SK-N-SH (cell line): ENCODE measurements around the gene TRIM27.

Experiments
- EP300 ChIP-seq, 2 experiments: IDR thresholded peaks; 2 replicates each; pipeline versions ENCODE4 v1.4.0 to v1.6.1; 2012; ENCODE audit warnings: borderline replicate concordance in 1 of 2, low read depth in 1 of 2, low read length in 1 of 2
- GABPA ChIP-seq: IDR thresholded peaks from 2 replicates; pipeline ENCODE4 v1.4.0; 2012; ENCODE audit warnings: low read depth, mild to moderate bottlenecking
- JUND ChIP-seq: IDR thresholded peaks from 2 replicates; pipeline ENCODE4 v1.4.0; 2012
- MXI1 ChIP-seq: IDR thresholded peaks from 2 replicates; pipeline ENCODE4 v1.6.1; 2012; ENCODE audit warnings: mild to moderate bottlenecking, low read depth, low read length, improper control_type of control experiment
- SIN3A ChIP-seq: IDR thresholded peaks from 2 replicates; pipeline ENCODE4 v1.6.1; 2012; ENCODE audit warnings: low read depth, mild to moderate bottlenecking, low read length, moderate library complexity, borderline replicate concordance
- TAF1 ChIP-seq: IDR thresholded peaks from 2 replicates; pipeline ENCODE4 v1.6.1; 2012; ENCODE audit warnings: low read depth, mild to moderate bottlenecking, low read length, moderate library complexity, borderline replicate concordance
- TEAD4 ChIP-seq: IDR thresholded peaks from 2 replicates; pipeline ENCODE4 v1.4.0; 2012; ENCODE audit warnings: mild to moderate bottlenecking, borderline replicate concordance; ENCODE audit not compliant: insufficient read depth
- YY1 ChIP-seq: IDR thresholded peaks from 2 replicates; pipeline ENCODE4 v1.4.0; 2012; ENCODE audit warnings: low read depth, mild to moderate bottlenecking
- TF ChIP-seq, protein P1 (sequence below): fragments of 200-600 bp; sonication (generic); IDR thresholded peaks from 2 replicates; pipeline ENCODE4 v1.6.1; 2017; ENCODE audit warnings: antibody characterized with exemption, mild to moderate bottlenecking, moderate library complexity
- TF ChIP-seq, protein P2 (sequence below): IDR thresholded peaks from 2 replicates; pipeline ENCODE4 v1.6.1; 2012; ENCODE audit warnings: mild to moderate bottlenecking, low read depth, low read length, moderate library complexity
- TF ChIP-seq, protein P3 (sequence below): IDR thresholded peaks from 2 replicates; pipeline ENCODE4; 2012
- TF ChIP-seq, protein P4 (sequence below): IDR thresholded peaks from 2 replicates; pipeline ENCODE4 v1.4.0; 2012; ENCODE audit warnings: low read depth
- TF ChIP-seq, protein P5 (sequence below): fragments of 150-350 bp; IDR thresholded peaks from 2 replicates; pipeline ENCODE4 v1.6.1; 2017; ENCODE audit warnings: antibody characterized with exemption, low read length, low read depth, borderline replicate concordance

DNA sequence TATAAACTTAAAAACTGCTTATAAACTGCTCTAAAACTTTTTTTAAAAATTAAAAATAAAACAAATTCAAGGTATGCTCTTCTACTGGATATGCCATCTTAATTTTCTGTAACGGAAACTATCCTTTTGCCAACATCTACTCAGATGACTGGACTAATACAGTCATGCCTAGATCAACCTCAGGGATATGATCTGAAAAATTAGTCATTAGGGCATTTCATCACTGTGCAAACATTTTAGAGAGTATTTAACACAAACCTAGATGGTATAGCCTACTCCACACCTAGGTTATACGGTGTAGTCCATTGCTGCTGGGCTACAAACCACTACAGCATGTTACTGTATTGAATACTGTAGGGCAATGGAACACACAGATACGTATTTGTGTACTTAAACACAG, 64.8 kb downstream of the TRIM27 start:
- TF ChIP-seq, protein P1, sequence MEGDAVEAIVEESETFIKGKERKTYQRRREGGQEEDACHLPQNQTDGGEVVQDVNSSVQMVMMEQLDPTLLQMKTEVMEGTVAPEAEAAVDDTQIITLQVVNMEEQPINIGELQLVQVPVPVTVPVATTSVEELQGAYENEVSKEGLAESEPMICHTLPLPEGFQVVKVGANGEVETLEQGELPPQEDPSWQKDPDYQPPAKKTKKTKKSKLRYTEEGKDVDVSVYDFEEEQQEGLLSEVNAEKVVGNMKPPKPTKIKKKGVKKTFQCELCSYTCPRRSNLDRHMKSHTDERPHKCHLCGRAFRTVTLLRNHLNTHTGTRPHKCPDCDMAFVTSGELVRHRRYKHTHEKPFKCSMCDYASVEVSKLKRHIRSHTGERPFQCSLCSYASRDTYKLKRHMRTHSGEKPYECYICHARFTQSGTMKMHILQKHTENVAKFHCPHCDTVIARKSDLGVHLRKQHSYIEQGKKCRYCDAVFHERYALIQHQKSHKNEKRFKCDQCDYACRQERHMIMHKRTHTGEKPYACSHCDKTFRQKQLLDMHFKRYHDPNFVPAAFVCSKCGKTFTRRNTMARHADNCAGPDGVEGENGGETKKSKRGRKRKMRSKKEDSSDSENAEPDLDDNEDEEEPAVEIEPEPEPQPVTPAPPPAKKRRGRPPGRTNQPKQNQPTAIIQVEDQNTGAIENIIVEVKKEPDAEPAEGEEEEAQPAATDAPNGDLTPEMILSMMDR, result no peak
- TF ChIP-seq YY1 (no peak), SIN3A (no peak), TAF1 (no peak), GABPA (no peak), EP300 (IDR thresholded peaks at IDR 0.05; ENCODE audit: borderline replicate concordance in 1 of 2, low read depth in 1 of 2, low read length in 1 of 2) (no peak), MXI1 (no peak), TEAD4 (no peak), JUND (no peak)
- TF ChIP-seq, protein P2, sequence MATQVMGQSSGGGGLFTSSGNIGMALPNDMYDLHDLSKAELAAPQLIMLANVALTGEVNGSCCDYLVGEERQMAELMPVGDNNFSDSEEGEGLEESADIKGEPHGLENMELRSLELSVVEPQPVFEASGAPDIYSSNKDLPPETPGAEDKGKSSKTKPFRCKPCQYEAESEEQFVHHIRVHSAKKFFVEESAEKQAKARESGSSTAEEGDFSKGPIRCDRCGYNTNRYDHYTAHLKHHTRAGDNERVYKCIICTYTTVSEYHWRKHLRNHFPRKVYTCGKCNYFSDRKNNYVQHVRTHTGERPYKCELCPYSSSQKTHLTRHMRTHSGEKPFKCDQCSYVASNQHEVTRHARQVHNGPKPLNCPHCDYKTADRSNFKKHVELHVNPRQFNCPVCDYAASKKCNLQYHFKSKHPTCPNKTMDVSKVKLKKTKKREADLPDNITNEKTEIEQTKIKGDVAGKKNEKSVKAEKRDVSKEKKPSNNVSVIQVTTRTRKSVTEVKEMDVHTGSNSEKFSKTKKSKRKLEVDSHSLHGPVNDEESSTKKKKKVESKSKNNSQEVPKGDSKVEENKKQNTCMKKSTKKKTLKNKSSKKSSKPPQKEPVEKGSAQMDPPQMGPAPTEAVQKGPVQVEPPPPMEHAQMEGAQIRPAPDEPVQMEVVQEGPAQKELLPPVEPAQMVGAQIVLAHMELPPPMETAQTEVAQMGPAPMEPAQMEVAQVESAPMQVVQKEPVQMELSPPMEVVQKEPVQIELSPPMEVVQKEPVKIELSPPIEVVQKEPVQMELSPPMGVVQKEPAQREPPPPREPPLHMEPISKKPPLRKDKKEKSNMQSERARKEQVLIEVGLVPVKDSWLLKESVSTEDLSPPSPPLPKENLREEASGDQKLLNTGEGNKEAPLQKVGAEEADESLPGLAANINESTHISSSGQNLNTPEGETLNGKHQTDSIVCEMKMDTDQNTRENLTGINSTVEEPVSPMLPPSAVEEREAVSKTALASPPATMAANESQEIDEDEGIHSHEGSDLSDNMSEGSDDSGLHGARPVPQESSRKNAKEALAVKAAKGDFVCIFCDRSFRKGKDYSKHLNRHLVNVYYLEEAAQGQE, result no peak
- TF ChIP-seq, protein P3, sequence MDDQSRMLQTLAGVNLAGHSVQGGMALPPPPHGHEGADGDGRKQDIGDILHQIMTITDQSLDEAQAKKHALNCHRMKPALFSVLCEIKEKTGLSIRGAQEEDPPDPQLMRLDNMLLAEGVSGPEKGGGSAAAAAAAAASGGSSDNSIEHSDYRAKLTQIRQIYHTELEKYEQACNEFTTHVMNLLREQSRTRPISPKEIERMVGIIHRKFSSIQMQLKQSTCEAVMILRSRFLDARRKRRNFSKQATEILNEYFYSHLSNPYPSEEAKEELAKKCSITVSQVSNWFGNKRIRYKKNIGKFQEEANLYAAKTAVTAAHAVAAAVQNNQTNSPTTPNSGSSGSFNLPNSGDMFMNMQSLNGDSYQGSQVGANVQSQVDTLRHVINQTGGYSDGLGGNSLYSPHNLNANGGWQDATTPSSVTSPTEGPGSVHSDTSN, result no peak
- TF ChIP-seq, protein P4, sequence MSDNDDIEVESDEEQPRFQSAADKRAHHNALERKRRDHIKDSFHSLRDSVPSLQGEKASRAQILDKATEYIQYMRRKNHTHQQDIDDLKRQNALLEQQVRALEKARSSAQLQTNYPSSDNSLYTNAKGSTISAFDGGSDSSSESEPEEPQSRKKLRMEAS, result no peak
- TF ChIP-seq, protein P5, sequence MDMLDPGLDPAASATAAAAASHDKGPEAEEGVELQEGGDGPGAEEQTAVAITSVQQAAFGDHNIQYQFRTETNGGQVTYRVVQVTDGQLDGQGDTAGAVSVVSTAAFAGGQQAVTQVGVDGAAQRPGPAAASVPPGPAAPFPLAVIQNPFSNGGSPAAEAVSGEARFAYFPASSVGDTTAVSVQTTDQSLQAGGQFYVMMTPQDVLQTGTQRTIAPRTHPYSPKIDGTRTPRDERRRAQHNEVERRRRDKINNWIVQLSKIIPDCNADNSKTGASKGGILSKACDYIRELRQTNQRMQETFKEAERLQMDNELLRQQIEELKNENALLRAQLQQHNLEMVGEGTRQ, result no peak
